Thymus (tissue), 11 donors: ENCODE results near the gene VAC14. TPM values are rescaled to one million over a fixed set of nuclear protein-coding genes. Genes with fewer than 3 reads are reported as not detected.
"Not testable (repeated sequence)": the region's sequence is repeated elsewhere in the genome, so short reads cannot be mapped to it uniquely, and the experiment has no call there.

ENCODE experiments used
- DNase-seq, 9 donors: peaks; one replicate each; pipeline ENCODE4 v3.0.0-alpha.2; 2013; ENCODE audit warnings: low spot score in 9 of 9, low read depth in 6 of 9, missing footprints in 1 of 9
- H3K27ac ChIP-seq, 2 donors: one replicate each; pipeline ENCODE4 v1.5.1; 2013; ENCODE audit warnings: control low read depth in 1 of 2, low read depth in 1 of 2, low read length in 1 of 2, mild to moderate bottlenecking in 1 of 2, moderate library complexity in 1 of 2
- H3K27me3 ChIP-seq, 2 donors: one replicate each; pipeline ENCODE4 v1.5.1; 2013; ENCODE audit warnings: low read length in 1 of 2; ENCODE audit not compliant: control insufficient read depth in 2 of 2, insufficient read depth in 1 of 2
- H3K36me3 ChIP-seq, 2 donors: one replicate each; pipeline ENCODE4 v1.5.1; 2013; ENCODE audit warnings: low read length in 1 of 2, mild to moderate bottlenecking in 1 of 2, moderate library complexity in 1 of 2; ENCODE audit not compliant: control insufficient read depth in 2 of 2, insufficient read depth in 2 of 2
- H3K4me1 ChIP-seq, 2 donors: one replicate each; pipeline ENCODE4 v1.5.1; 2013; ENCODE audit warnings: low read length in 2 of 2; ENCODE audit not compliant: control insufficient read depth in 2 of 2, insufficient read depth in 2 of 2
- H3K4me3 ChIP-seq, 2 donors: one replicate each; pipeline ENCODE4 v1.5.1; 2013; ENCODE audit warnings: low read length in 2 of 2, control low read depth in 1 of 2, mild to moderate bottlenecking in 1 of 2
- H3K9me3 ChIP-seq, 2 donors: one replicate each; pipeline ENCODE4 v1.5.1; 2013; ENCODE audit warnings: low read length in 1 of 2, mild to moderate bottlenecking in 1 of 2; ENCODE audit not compliant: control insufficient read depth in 2 of 2, insufficient read depth in 1 of 2
- WGBS: extraction: QIAGEN DNeasy Blood & Tissue Kit; methylation state at CpG from one replicate; pipeline ENCODE4 v1.1.7; 2013; 5-methylcytosine and 5-hydroxymethylcytosine counted together
- polyA plus RNA-seq: library from polyadenylated mRNA; stranded (reverse); fragments of 200-250 nt; gene quantifications from one replicate; pipeline ENCODE4 v1.2.3, GENCODE V29; 2013
- total RNA-seq: library from RNA; stranded (reverse); fragments of 120-200 nt; gene quantifications from one replicate; pipeline ENCODE4 v1.2.4, GENCODE V29; 2013
- donor health status: healthy.

Gene VAC14
- total and polyA plus RNA-seq, 2 donors, result 28.7 to 33.1 TPM

DNA sequence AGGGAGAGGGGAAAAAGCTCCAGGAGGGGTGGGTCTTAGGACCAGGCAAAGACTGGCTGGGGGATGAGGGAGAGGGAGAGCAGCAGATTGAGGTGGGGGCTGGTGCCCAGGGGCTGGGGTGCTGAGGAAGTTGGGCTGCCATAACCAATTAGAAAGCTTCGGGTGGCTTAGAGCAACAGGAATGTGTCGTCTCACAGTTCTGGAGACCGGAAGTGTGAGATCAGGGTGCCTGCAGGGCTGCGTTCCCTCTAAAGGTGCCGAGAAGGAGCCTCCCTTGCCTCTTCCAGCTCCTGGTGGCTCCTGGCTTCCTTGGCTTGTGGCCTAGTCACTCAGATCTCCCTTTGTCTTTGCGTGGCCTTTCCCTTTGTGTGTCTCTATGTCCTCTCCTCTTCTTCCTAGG, 152.4 kb downstream of the VAC14 start:
- Histone ChIP-seq H3K4me1 (no peaks in the 10 kb centered on the region), H3K4me3 (no peak overlapping the region), H3K27me3 (no peaks in the 10 kb centered on the region), H3K9me3 (no peaks in the 10 kb centered on the region), H3K36me3 (no peaks in the 10 kb centered on the region), H3K27ac (no peak overlapping the region)
- WGBS, result 96% methylated on average over 6 of the region's 6 CpGs
- DNase-seq, result no peak

DNA sequence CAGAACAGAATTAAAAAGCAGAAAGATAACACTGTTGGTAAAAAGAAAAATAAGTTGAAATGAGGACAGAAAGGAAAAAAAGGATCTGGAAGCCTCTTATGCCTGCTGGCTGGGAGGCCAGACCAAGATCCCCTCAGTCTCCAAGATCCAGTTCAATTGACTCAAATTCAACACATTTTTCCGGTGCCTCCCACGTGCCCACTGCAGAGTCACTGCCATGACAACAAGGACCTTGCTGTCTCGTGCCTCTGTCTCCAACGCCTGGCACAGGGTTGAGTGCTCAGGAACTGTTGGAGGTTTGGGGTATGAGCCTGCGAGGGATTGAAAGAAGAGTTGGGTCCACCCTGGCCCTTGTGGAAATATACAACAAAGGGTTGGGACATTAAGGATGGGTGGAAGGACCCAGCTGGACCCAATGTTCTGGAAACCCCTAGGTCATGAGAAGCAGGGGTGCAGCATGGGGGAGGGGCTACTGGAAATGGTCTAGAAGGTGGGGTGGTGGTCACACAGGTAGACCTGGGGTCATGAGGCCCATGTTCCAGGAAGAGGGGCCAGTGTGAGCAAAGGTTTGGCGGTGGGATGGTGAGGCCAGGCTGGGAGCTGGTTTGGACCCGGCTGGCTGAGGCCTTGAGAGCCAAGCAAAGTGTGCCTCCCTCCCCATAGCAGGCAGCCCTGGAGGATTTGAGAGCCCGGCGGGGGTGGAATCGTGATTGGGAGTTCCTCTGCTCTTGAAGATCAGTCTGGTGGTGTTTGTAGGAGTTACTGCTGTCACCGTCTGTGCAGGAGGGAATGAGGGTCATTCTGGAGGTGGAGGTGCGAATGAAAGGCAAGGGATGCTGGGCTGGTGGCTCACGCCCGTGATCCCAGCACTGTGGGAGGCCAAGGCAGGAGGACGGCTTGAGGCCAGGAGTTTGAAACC, 153.3 kb downstream of the VAC14 start:
- Histone ChIP-seq H3K27ac (no peak overlapping the region), H3K4me1 (no peaks in the 10 kb centered on the region), H3K4me3 (no peak overlapping the region), H3K27me3 (no peaks in the 10 kb centered on the region), H3K36me3 (no peaks in the 10 kb centered on the region), H3K9me3 (no peaks in the 10 kb centered on the region)
- 92% methylated on average over 15 of the region's 15 CpGs for WGBS
- no peak for DNase-seq

DNA sequence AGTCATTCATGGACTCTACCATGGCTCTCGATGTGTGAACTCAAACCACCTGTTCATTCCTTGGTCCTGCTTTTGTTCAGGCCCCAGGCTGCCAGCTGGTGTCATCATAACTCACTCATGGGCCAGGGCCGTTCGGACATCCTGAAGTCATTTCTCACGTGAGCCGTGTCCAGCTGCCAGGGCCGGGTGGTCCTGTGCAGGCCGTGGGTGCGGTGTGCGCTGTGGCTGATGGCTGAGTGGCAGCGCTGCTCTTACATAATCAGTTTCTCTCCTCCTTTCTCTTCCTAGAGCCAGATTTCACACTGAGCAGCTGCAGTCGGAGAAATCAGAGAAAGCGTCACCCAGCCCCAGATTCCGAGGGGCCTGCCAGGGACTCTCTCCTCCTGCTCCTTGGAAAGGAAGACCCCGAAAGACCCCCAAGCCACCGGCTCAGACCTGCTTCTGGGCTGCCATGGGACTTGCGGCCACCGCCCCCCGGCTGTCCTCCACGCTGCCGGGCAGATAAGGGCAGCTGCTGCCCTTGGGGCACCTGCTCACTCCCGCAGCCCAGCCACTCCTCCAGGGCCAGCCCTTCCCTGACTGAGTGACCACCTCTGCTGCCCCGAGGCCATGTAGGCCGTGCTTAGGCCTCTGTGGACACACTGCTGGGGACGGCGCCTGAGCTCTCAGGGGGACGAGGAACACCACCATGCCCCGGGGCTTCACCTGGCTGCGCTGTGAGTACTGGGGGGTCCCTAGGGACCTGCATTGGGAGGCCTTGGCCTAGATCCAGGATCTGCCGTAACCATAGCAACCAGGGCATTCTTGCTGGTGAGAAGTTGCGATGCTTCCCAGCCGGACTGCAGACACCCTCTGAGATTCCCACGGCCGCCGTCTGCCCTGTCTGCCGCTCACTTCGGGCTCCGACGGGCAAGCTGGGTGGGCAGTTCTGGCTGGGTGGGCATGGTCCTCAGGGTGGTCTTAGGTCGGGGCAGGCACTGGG, 154.4 kb downstream of the VAC14 start, which contains the start of gene IL34:
TSS of gene IL34 (plus strand) at position 300 of the 982 bp plus-strand sequence. CDS start at position 689, 389 bp downstream.
- Histone ChIP-seq H3K4me3 (no peak within 1 kb of the TSS), H3K4me1 (no peaks in the 10 kb centered on the region), H3K36me3 (no peaks in the 10 kb centered on the region), H3K27me3 (no peaks in the 10 kb centered on the region), H3K27ac (peak within 1 kb of the TSS in 1 of 2 donors; percentile 37), H3K9me3 (no peaks in the 10 kb centered on the region)
- WGBS, result 94% methylated on average over 39 of the region's 39 CpGs
- DNase-seq, result no peak

DNA sequence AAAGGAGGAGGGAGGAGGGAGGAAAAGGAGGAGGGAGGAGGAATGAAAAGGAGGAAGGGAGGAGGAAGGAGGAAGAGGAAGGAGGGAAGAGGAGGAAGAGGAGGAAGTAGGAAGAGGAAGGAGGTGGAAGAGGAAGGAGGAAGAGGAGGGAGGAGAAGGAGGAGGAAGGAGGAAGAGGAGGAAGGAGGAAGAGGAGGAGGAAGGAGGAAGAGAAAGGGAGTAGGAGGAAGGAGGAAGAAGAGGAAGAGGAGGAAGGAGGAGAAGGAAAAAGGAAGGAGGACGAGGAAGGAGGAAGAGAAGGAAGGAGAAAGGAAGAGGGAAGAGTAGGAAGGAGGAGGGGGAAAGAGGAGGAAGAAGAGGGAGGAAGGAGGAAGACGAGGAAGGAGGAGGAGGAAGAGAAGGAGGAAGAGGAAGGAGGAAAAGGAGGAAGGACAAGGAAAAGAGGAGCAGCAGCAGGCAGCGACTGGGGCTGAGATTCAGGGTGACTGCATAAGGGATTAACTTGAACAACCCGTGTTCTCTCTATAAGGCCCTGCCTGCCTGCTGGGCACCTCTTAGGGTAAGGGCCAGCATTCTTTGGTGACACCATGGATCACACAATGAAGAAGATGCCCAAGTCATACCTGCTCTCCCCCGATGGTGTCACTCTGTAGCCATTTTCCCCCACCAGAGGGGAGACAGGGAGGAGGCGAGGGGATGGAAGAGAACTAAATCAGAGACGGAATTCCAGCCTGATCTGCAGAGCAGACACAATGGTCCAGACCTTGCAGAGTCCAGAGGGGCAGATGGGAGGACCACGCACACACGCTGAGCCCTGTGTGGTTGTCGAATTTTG, 156.0 kb downstream of the VAC14 start:
- 81% methylated on average over 10 of the region's 10 CpGs for WGBS
- no peaks in the 10 kb centered on the region for H3K9me3 ChIP-seq
- H3K4me1 ChIP-seq, result no peaks in the 10 kb centered on the region
- DNase-seq, result no peak
- no peak overlapping the region for H3K27ac ChIP-seq
- H3K36me3 ChIP-seq, result no peaks in the 10 kb centered on the region
- no peak overlapping the region for H3K4me3 ChIP-seq
- H3K27me3 ChIP-seq, result no peaks in the 10 kb centered on the region

DNA sequence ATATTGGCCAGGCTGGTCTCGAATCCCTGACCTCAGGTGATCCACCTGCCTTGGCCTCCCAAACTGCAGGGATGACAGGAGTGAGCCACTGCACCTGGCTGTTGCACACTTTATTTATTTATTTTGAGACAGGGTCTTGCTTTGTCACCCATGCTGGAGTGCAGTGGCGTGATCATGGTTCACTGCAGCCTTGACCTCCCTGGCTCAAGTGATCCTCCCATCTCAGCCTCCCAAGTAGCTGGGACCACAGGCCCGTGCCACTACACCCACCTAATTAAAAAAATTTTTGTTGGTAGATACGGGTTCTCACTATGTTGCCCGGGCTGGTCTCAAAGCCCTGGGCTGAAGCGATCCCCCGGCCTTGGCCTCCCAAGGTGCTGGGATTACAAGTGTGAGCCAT, 157.7 kb downstream of the VAC14 start:
- not testable (repeated sequence) for H3K4me1 ChIP-seq, H3K27ac ChIP-seq, H3K4me3 ChIP-seq, H3K36me3 ChIP-seq, DNase-seq, H3K27me3 ChIP-seq, H3K9me3 ChIP-seq
- WGBS, result 81% methylated on average over 7 of the region's 7 CpGs

DNA sequence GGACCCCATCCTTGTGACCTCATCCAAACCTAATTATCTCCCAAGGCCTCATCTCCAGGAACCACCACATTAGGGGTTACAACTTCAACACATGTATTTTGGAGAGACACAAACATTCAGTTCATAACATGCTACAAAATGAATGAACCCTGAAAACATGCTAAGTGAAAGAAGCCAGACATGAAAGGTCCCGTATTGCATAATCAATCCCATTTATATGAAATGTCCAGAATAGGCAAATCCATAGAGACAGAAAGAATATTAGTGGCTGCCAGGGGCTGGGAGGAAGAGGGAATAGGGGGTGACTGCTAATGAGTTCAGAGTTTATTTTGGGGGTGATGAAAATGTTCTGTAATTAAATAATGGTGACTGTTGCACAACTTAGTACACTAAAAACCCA, 158.3 kb downstream of the VAC14 start:
- no peaks in the 10 kb centered on the region for H3K36me3 ChIP-seq
- H3K9me3 ChIP-seq, result no peaks in the 10 kb centered on the region
- H3K27ac ChIP-seq, result no peak overlapping the region
- no peak for DNase-seq
- H3K4me3 ChIP-seq, result no peak overlapping the region
- H3K27me3 ChIP-seq, result no peaks in the 10 kb centered on the region
- no peaks in the 10 kb centered on the region for H3K4me1 ChIP-seq
- 97% methylated on average over 1 of the region's 1 CpG for WGBS

DNA sequence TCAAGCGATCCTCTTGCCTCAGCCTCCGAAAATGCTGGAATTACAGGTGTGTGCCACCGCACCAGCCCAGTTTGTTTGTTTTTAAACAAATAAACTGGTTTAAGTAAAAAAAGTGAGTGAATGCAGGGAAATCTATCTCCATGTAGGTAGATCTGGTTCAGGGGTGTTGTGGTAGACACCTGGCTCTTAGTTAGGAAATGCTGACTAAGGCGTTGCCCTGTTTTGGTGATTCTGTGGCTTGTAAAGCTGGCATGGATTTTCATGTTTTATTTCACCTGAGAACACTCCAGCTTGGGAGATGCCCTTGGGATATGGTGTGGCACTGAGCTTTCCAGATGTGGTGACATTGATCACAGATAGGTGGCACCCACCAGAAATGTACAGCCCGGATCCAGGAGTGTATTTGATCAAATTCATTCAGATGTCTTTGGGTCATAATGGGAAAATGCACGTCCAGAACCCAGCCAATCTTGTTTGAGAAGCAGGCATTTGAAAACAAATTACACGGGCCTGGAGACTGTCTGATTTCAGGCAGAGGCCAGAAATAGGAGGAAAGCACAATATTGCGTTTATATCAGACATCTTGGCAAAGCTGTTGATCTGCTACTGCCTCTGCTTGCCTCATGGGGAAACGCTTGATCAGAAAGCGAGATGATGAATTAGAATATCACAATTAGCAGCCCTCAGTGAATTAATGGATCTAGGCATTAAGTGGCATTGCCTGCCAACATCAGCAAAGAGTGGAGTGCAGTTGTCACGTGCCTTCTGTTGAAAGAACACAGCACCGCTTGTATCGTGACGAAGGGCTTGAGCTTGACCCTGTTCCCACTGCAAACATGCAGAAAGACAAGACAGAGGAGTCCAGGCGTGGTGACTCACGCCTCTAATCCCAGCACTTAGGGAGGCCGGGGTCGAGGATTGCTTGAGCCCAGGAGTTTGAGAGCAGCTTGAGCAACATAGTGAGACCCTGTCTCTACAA, 161.9 kb downstream of the VAC14 start:
- no peak for DNase-seq
- no peak overlapping the region for H3K27ac ChIP-seq
- 84% methylated on average over 18 of the region's 18 CpGs for WGBS
- no peaks in the 10 kb centered on the region for H3K27me3 ChIP-seq
- H3K4me3 ChIP-seq, result no peak overlapping the region
- no peaks in the 10 kb centered on the region for H3K9me3 ChIP-seq
- no peaks in the 10 kb centered on the region for H3K36me3 ChIP-seq
- H3K4me1 ChIP-seq, result no peaks in the 10 kb centered on the region
